ENCODE measurements around the gene MYO5A. TPM values are rescaled to one million over a fixed set of nuclear protein-coding genes. Genes with fewer than 3 reads are reported as not detected.
"Not testable (repeated sequence)": the region's sequence is repeated elsewhere in the genome, so short reads cannot be mapped to it uniquely, and the experiment has no call there.

MYO5A gene
- total RNA-seq, 4 donors from 2014 or later = 8.9 to 65.2 (median 12.7) TPM

DNA sequence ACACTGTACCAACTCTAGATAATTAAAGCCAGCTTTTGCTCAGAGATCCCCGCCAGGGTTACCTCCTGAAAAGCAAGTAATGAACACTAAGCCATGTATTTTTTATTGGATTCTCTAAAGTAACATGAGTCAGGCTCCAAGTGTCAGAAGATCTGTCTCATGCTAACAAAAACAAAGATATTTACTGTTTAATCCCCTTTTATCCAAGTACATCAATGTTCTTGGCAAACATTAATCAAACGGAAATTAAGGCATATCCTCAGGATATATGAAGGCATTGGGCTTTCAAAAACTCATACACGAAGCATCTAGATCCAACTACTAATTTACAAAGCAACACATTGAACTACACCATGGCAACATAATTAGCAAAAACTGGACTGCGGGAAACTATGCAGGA is 37.2 kb downstream of the MYO5A start:
- H3K27me3 ChIP-seq = no peaks in the 10 kb centered on the region
- DNase-seq = no peak
- H3K36me3 ChIP-seq = no peaks in the 10 kb centered on the region
- no peak overlapping the region for H3K4me3 ChIP-seq
- H3K4me1 ChIP-seq = no peaks in the 10 kb centered on the region
- TF ChIP-seq POLR2A (IDR thresholded peaks at IDR 0.05) = no peak
- TF ChIP-seq, protein P1, sequence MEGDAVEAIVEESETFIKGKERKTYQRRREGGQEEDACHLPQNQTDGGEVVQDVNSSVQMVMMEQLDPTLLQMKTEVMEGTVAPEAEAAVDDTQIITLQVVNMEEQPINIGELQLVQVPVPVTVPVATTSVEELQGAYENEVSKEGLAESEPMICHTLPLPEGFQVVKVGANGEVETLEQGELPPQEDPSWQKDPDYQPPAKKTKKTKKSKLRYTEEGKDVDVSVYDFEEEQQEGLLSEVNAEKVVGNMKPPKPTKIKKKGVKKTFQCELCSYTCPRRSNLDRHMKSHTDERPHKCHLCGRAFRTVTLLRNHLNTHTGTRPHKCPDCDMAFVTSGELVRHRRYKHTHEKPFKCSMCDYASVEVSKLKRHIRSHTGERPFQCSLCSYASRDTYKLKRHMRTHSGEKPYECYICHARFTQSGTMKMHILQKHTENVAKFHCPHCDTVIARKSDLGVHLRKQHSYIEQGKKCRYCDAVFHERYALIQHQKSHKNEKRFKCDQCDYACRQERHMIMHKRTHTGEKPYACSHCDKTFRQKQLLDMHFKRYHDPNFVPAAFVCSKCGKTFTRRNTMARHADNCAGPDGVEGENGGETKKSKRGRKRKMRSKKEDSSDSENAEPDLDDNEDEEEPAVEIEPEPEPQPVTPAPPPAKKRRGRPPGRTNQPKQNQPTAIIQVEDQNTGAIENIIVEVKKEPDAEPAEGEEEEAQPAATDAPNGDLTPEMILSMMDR (IDR thresholded peaks at IDR 0.05) = no peak
- H3K9me3 ChIP-seq = no peaks in the 10 kb centered on the region
- H3K27ac ChIP-seq = no peak overlapping the region

DNA sequence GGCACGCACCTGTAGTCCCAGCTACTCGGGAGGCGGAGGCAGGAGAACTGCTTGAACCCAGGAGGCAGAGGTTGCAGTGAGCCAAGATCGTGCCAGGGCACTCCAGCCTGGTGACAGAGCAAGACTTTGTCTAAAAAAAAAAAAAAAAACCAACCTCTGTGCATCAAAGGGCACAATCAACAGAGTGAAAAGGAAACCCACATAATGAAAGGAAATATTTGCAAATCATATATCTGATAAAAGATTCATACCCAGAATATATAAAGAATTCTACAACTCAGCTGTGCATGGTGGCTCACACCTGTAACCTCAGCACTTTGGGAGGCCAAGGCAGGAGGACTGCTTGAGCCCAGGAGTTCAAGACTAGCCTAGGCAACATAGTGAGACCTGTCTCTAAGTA is 39.2 kb downstream of the MYO5A start:
- H3K36me3 ChIP-seq, H3K4me1 ChIP-seq, H3K27me3 ChIP-seq, H3K9me3 ChIP-seq, DNase-seq, H3K27ac ChIP-seq, H3K4me3 ChIP-seq: not testable (repeated sequence)

DNA sequence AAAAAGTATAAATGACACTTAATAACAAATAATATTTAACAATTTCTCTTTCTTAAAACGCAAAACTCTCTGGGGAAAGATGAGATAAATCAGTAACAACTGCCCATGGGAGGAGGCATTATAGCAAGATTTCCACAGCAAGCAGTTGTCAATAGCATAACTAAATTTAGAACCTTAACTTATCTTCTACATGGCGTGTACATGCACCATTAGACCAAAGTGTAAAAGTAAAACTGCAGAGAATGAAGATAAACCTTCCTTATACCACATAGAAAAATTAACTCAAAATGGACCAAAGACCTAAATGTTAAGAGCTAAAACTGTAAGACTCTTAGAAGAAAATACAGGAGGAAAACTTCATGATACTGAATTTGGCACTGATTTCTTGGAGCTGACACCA is 39.9 kb downstream of the MYO5A start:
- H3K36me3 ChIP-seq = no peaks in the 10 kb centered on the region
- no peaks in the 10 kb centered on the region for H3K4me1 ChIP-seq
- H3K9me3 ChIP-seq = no peaks in the 10 kb centered on the region

DNA sequence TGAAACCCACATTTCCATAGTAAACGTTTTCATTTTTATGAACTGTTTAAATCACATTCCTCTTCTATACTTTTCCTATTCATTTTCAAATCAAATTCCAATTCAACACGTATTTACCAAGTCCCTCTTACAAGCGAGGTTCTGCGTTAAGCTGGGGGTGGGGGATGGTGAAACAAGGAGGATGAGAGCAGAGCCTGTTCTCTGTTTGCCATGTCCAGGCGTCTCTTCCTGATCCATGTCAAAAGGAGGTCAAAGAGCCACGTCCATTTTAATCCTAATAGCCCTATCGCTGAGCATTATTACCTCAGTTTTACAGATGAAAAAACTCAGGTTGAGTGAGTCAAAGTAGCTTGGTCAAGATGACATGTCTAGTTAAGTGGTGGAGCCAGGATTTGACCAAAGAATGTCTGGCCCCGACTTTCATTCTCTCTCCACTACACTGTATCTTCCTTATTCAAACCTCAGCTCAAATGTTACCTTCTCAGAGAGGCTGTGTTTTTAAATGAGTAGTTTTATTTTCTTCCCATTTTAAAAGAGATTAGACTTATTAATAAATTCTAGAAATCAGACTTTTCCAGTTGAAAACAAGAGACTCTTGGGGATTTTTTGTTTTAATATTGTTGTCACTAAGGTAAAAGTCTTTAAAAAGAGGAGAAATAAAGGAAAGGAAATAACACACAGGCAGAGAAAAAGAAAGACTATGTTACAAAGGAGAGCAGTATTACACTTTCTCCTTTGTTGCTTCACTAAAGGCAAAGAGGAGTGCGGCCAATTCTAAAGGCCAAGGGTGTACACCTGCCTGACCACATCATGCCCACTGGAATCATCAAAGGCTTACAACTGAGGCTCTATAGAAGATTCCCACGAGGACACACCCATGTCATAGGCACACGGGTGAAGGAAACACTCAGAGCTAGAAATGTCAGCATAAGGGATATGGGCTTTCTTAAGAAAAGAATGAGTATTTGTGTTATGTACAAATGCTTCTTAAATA is 42.4 kb downstream of the MYO5A start:
- Histone ChIP-seq H3K4me3 (no peak overlapping the region), H3K27ac (no peak overlapping the region), H3K36me3 (no peaks in the 10 kb centered on the region), H3K27me3 (no peaks in the 10 kb centered on the region), H3K4me1 (peaks cover 0 to 12% (median 3%) of the 10 kb centered on the region in 4 donors), H3K9me3 (no peaks in the 10 kb centered on the region)
- no peak for TF ChIP-seq POLR2A (IDR thresholded peaks at IDR 0.05)
- TF ChIP-seq, protein P1 (IDR thresholded peaks at IDR 0.05) = no peak
- no peak for DNase-seq

More for the DNA sequence above, 39.9 kb downstream of the MYO5A start:
- TF ChIP-seq, protein P1 (IDR thresholded peaks at IDR 0.05) = no peak
- no peak for TF ChIP-seq POLR2A (IDR thresholded peaks at IDR 0.05)
- Histone ChIP-seq H3K4me3 (no peak overlapping the region), H3K27me3 (no peaks in the 10 kb centered on the region), H3K27ac (no peak overlapping the region)
- no peak for DNase-seq

DNA sequence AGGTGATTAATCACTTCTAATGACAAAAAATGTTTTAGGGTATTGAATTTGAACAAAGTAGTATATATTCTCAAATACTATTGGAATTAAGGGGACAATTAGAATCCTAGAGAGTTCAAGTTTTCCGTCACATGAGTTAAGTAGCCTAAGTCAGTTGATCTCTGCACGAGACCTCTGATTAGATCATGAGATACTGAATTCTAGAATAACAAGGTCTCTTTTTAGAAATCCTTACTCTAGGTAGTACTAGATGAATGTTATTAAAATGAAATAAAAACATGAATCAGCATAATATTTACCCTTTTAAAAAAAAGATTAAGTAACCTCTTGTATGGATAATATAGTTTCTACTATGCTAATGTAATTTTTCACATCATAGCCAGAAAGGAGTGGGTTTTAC is 43.4 kb downstream of the MYO5A start:
- Histone ChIP-seq H3K9me3 (no peaks in the 10 kb centered on the region), H3K4me3 (no peak overlapping the region), H3K27me3 (no peaks in the 10 kb centered on the region), H3K27ac (no peak overlapping the region), H3K4me1 (peaks cover 0 to 19% (median 6%) of the 10 kb centered on the region in 4 donors), H3K36me3 (no peaks in the 10 kb centered on the region)
- TF ChIP-seq, protein P1 (IDR thresholded peaks at IDR 0.05) = no peak
- TF ChIP-seq POLR2A (IDR thresholded peaks at IDR 0.05) = no peak
- no peak for DNase-seq

DNA sequence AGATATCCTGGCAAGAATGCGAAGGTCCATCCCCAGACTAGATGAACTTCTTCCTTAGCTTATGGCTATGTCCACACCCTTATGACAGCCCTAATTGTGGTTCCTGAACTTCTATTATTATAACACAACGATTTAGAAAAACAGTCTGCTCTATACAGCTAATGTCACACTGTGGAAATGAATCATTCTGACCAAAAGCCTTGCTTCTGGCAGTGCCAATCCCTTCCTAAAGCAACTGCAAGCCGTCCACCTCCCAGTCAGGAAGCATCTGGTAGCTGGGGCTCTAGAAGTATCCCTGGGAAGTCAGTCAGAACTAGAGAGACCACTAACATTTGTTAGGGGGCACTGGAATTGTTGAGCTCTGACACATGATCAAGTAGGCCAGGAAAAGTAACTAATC is 45.0 kb downstream of the MYO5A start:
- Histone ChIP-seq H3K27ac (peak overlapping the region in 2 of 4 donors; percentile 10 to 63), H3K4me1 (peaks cover 0 to 19% (median 6%) of the 10 kb centered on the region in 4 donors), H3K4me3 (no peak overlapping the region), H3K9me3 (no peaks in the 10 kb centered on the region), H3K27me3 (no peaks in the 10 kb centered on the region), H3K36me3 (no peaks in the 10 kb centered on the region)
- DNase-seq = no peak
- no peak for TF ChIP-seq POLR2A (IDR thresholded peaks at IDR 0.05)
- TF ChIP-seq, protein P1 (IDR thresholded peaks at IDR 0.05) = no peak

Data from Peyer's patch (tissue), 4 donors.